Ovary (tissue), 9 donors: ENCODE results near the gene CNGA1. TPM values are rescaled to one million over a fixed set of nuclear protein-coding genes. Genes with fewer than 3 reads are reported as not detected.
A peak's percentile ranks its signal among the peaks of the same experiment; 100 is the strongest.

Source experiments
- DNase-seq, 5 donors: peaks; one replicate each; pipeline ENCODE4 v3.0.0-alpha.2; 2019 to 2020
- H3K27ac ChIP-seq, 2 donors: fragments of 200-600 bp; one replicate each; pipeline versions ENCODE4 v1.5.1 to v1.8.0; 2019 to 2022
- H3K27me3 ChIP-seq: fragments of 200-600 bp; one replicate; pipeline ENCODE4 v1.8.0; 2022
- H3K36me3 ChIP-seq: fragments of 200-600 bp; sonication (generic); one replicate; pipeline ENCODE4 v1.5.1; 2019
- H3K4me1 ChIP-seq: one replicate; pipeline ENCODE4 v1.8.1; 2013; ENCODE audit warnings: mild to moderate bottlenecking, moderate library complexity; ENCODE audit not compliant: insufficient read depth
- H3K4me3 ChIP-seq: fragments of 200-600 bp; sonication (generic); one replicate; pipeline ENCODE4 v1.5.1; 2017
- H3K9me3 ChIP-seq, 2 donors: fragments of 200-600 bp in 1 of 2; sonication (generic) in 1 of 2; one replicate each; pipeline versions ENCODE4 v1.5.1 to v1.8.1; 2013 to 2019; ENCODE audit warnings: mild to moderate bottlenecking in 1 of 2, moderate library complexity in 1 of 2
- EP300 ChIP-seq: sonication (generic); formaldehyde crosslinking; IDR thresholded peaks from one replicate; pipeline ENCODE4 v1.6.1; 2017; ENCODE audit warnings: antibody characterized with exemption
- POLR2A ChIP-seq: fragments of 450-650 bp; IDR thresholded peaks from one replicate; pipeline ENCODE4 v1.6.1; 2017; ENCODE audit warnings: antibody characterized with exemption, mild to moderate bottlenecking, moderate library complexity
- whole genome bisulfite sequencing, 3 donors: extraction: QIAGEN DNeasy Blood & Tissue Kit in 1 of 3; methylation state at CpG; one replicate each; pipeline versions ENCODE4 v1.1.5 to v1.1.7; 2013 to 2017; 5-methylcytosine and 5-hydroxymethylcytosine counted together
- intact Hi-C, 4 donors: fragments of 100-400 bp; cut with DNase I; formaldehyde crosslinking; loops; one replicate each; pipeline versions ENCODE4 v1.11.0 to v1.15.1; 2022 to 2023
- polyA plus RNA-seq, 2 donors: library from polyadenylated mRNA; stranded (reverse); fragments of 200-250 nt in 1 of 2; fragments of 350-450 nt in 1 of 2; fragmentation: Illumina TruSeq in 1 of 2; extraction: RNeasy Lipid Tissue Mini Kit (QIAGEN cat#74804) in 1 of 2; gene quantifications; one replicate each; pipeline ENCODE4 v1.2.3, GENCODE V29; 2013 to 2014
- total RNA-seq, 7 donors: library from RNA; depleted of rRNA in 2 of 7; stranded (reverse); fragments of >200 nt in 2 of 7; fragmentation: NEBNext Ultra II Directional in 3 of 7; extraction: Animal tissue kit (Norgen Biotek cat#: 25700) in 3 of 7; gene quantifications; one replicate each; pipeline versions ENCODE4 v1.1.0 to v1.2.4, GENCODE V29; 2016 to 2023
- TF ChIP-seq, protein P1 (sequence below), 3 donors: fragments of 450-650 bp in 2 of 3; fragments of 200-600 bp in 1 of 3; IDR thresholded peaks; one replicate each; pipeline versions ENCODE4 v1.5.1 to v1.8.0; 2016 to 2022; ENCODE audit warnings: antibody characterized with exemption in 3 of 3, mild to moderate bottlenecking in 1 of 3
- donor health status: DM: no; HTN: no; CAD: no; lungs with moderate emphysema.
- donor health status: DM: no; HTN: no; CAD: no.
- donor health status: Bipolar disorder and iron deficiency.
- donor health status: DM: yes; HTN: yes; CAD: no.
- donor health status: DM: no; HTN: no; CAD: no.
- donor health status: DM: yes; HTN: yes; CAD: no.

The CNGA1 gene
- total and polyA plus RNA-seq, 9 donors: 0.02 to 1.0 (median 0.11) TPM; not detected in 4

DNA sequence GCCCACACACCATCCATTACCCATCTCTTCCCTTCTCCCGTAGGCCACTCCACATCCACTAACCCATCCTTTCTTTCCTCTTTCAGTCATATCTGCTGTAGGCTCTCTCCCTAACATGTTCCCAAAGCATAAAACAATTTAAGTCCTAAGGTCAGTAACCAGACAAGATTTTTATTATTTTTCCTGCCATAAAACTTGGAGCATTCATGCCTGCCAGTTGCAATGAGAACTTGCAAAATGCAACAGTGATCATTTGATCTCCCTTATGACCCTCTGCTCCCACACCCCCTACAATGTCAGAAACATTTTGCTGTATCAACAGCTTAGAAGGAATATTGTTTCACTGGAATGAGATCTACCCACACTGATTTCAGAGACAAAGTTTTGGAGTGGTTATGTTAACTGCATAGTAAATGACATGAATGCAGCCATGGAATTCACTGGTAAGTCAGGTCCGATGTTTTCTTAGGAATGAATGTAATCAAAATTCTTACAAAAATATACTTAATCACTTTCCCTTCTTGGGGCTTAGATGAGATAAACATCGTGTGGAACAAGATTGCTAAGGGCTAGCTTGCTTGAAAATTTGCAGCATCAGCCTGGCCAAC lies 5.8 kb upstream of the CNGA1 start:
- Histone ChIP-seq H3K9me3 (no peaks in the 10 kb centered on the region), H3K4me3 (no peak overlapping the region), H3K27ac (no peak overlapping the region), H3K36me3 (no peaks in the 10 kb centered on the region), H3K27me3 (no peaks in the 10 kb centered on the region), H3K4me1 (peaks cover 2% of the 10 kb centered on the region)
- DNase-seq: no peak
- TF ChIP-seq EP300 (no peak), POLR2A (no peak)
- TF ChIP-seq, protein P1, sequence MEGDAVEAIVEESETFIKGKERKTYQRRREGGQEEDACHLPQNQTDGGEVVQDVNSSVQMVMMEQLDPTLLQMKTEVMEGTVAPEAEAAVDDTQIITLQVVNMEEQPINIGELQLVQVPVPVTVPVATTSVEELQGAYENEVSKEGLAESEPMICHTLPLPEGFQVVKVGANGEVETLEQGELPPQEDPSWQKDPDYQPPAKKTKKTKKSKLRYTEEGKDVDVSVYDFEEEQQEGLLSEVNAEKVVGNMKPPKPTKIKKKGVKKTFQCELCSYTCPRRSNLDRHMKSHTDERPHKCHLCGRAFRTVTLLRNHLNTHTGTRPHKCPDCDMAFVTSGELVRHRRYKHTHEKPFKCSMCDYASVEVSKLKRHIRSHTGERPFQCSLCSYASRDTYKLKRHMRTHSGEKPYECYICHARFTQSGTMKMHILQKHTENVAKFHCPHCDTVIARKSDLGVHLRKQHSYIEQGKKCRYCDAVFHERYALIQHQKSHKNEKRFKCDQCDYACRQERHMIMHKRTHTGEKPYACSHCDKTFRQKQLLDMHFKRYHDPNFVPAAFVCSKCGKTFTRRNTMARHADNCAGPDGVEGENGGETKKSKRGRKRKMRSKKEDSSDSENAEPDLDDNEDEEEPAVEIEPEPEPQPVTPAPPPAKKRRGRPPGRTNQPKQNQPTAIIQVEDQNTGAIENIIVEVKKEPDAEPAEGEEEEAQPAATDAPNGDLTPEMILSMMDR (IDR thresholded peaks at IDR 0.05): no peak
- intact Hi-C loops: no loop called here
- 52 to 71% (median 58%) methylated on average over 3 of the region's 3 CpGs for WGBS, 3 donors

DNA sequence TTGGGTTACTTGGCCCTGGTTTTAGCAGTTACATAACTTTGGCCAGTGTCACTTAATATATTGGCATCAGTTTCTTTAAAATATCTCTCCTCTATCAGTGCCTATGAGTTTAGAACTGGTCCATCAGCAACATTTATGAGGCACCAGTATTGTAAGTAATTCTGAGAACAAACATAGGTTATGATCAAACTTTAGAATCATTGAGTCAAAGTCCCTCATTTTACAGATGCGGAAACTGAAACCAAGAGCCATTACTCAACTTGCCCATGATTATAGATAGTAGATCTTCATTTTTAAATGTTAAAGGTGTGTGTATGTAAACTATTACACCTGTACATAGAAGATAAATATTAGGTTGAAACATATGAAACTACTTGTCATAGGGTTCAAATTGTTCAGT lies 4.6 kb upstream of the CNGA1 start:
- Histone ChIP-seq H3K27ac (no peak overlapping the region), H3K4me1 (peaks cover 2% of the 10 kb centered on the region), H3K36me3 (no peaks in the 10 kb centered on the region), H3K4me3 (no peak overlapping the region), H3K27me3 (no peaks in the 10 kb centered on the region), H3K9me3 (no peaks in the 10 kb centered on the region)
- intact Hi-C loops: no loop called here
- 54 to 98% (median 97%) methylated on average over 1 of the region's 1 CpG for WGBS, 3 donors
- TF ChIP-seq EP300 (no peak), POLR2A (no peak)
- TF ChIP-seq, protein P1 (IDR thresholded peaks at IDR 0.05): no peak
- no peak for DNase-seq

- intact Hi-C loops: no loop called here
- Histone ChIP-seq H3K27me3 (no peaks in the 10 kb centered on the region), H3K4me3 (no peak overlapping the region), H3K9me3 (no peaks in the 10 kb centered on the region), H3K27ac (no peak overlapping the region), H3K36me3 (no peaks in the 10 kb centered on the region), H3K4me1 (peaks cover 2% of the 10 kb centered on the region)
- TF ChIP-seq EP300 (no peak), POLR2A (no peak)
- TF ChIP-seq, protein P1 (IDR thresholded peaks at IDR 0.05): no peak
- WGBS, 3 donors: 46 to 61% (median 54%) methylated on average over 2 of the region's 2 CpGs
- DNase-seq: no peak
Measured at GRCh38 chr4:48018112-48018511, 1.6 kb upstream of the CNGA1 start.

GRCh38 chr4:48017108-48017571 lies 659 bp upstream of the CNGA1 start:
- intact Hi-C loops: no loop called here
- WGBS, 3 donors: 0 to 1% (median 1%) methylated on average over 34 to 35 of the region's 35 CpGs
- Histone ChIP-seq H3K4me3 (peak overlapping the region; percentile 46), H3K9me3 (no peaks in the 10 kb centered on the region), H3K27ac (no peak overlapping the region), H3K27me3 (no peaks in the 10 kb centered on the region), H3K4me1 (peaks cover 2% of the 10 kb centered on the region), H3K36me3 (no peaks in the 10 kb centered on the region)
- TF ChIP-seq, protein P1 (IDR thresholded peaks at IDR 0.05): no peak
- TF ChIP-seq POLR2A (no peak), EP300 (no peak)
- peak in 4 of 5 donors; percentile 15 to 43 (median 31) for DNase-seq
